ENCODE data around the gene TNFSF15.

TNFSF15 gene

GRCh38 chr9:114850871-114851270 lies 45.0 kb upstream of the TNFSF15 start:
- in situ Hi-C loops (cut with HindIII; ENCODE audit: low sequenced_read_pairs): no loop called here
- TF ChIP-seq CTCF (IDR thresholded peaks at IDR 0.05; ENCODE audit: low read depth, low read length, missing control alignments): no peak
- DNase-seq (ENCODE audit: low read depth): no peak
- H3K4me3 ChIP-seq (ENCODE audit: low read depth, low read length): no peak overlapping the region

GRCh38 chr9:114849450-114849849 lies 43.6 kb upstream of the TNFSF15 start:
- H3K4me3 ChIP-seq (ENCODE audit: low read depth, low read length): no peak overlapping the region
- in situ Hi-C loops (cut with HindIII; ENCODE audit: low sequenced_read_pairs): no loop called here
- DNase-seq (ENCODE audit: low read depth): no peak
- TF ChIP-seq CTCF (IDR thresholded peaks at IDR 0.05; ENCODE audit: low read depth, low read length, missing control alignments): no peak

GRCh38 chr9:114847492-114848417 lies 41.9 kb upstream of the TNFSF15 start:
- no peak for DNase-seq (ENCODE audit: low read depth)
- in situ Hi-C loops (cut with HindIII; ENCODE audit: low sequenced_read_pairs): no loop called here
- no peak overlapping the region for H3K4me3 ChIP-seq (ENCODE audit: low read depth, low read length)
- no peak for TF ChIP-seq CTCF (IDR thresholded peaks at IDR 0.05; ENCODE audit: low read depth, low read length, missing control alignments)

GRCh38 chr9:114845373-114845772 lies 39.5 kb upstream of the TNFSF15 start:
- no peak for TF ChIP-seq CTCF (IDR thresholded peaks at IDR 0.05; ENCODE audit: low read depth, low read length, missing control alignments)
- in situ Hi-C loops (cut with HindIII; ENCODE audit: low sequenced_read_pairs): no loop called here
- no peak for DNase-seq (ENCODE audit: low read depth)
- H3K4me3 ChIP-seq (ENCODE audit: low read depth, low read length): no peak overlapping the region

- in situ Hi-C loops (cut with HindIII; ENCODE audit: low sequenced_read_pairs): no loop called here
- no peak for TF ChIP-seq CTCF (IDR thresholded peaks at IDR 0.05; ENCODE audit: low read depth, low read length, missing control alignments)
- no peak overlapping the region for H3K4me3 ChIP-seq (ENCODE audit: low read depth, low read length)
- no peak for DNase-seq (ENCODE audit: low read depth)
These were observed 38.9 kb upstream of the TNFSF15 start for GRCh38 chr9:114844766-114845165.

- no peak for TF ChIP-seq CTCF (IDR thresholded peaks at IDR 0.05; ENCODE audit: low read depth, low read length, missing control alignments)
- no peak for DNase-seq (ENCODE audit: low read depth)
- H3K4me3 ChIP-seq (ENCODE audit: low read depth, low read length): no peak overlapping the region
- in situ Hi-C loops (cut with HindIII; ENCODE audit: low sequenced_read_pairs): no loop called here
These were observed 32.1 kb upstream of the TNFSF15 start for GRCh38 chr9:114837923-114838322.
